ENCODE data around the gene BCL2L2. TPM values are rescaled to one million over a fixed set of nuclear protein-coding genes. Genes with fewer than 3 reads are reported as not detected.
"Not testable (repeated sequence)": the region's sequence is repeated elsewhere in the genome, so short reads cannot be mapped to it uniquely, and the experiment has no call there.

Gene BCL2L2
- polyA plus RNA-seq, 1 of the 3 experiments (the other 2 are of a cell fraction) = 30.6 TPM

DNA sequence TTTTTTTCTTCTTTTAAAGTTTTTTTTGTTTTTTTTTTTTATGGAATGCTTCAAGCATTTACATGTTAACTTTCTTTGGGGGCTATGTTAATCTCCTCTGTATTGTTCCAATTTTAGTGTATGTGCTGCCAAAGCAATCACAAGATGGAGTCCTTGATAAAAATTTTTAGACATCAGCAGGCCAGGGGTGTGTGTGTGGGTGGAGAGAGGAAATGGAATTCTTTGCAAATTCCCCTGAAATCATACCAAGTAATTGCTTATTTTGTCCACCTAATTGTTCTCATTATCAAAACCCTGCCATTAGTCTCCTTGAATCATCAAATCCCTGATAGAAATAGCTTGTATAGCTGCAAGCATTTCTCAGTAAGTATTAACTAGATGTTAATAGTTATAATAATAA, 47.2 kb upstream of the BCL2L2 start:
- H3K4me2 ChIP-seq = no peak overlapping the region
- no peak overlapping the region for H3K9ac ChIP-seq
- H2AFZ ChIP-seq (ENCODE audit: low read depth) = no peak overlapping the region
- TF ChIP-seq EZH2phosphoT487 (IDR thresholded peaks at IDR 0.05; ENCODE audit: borderline replicate concordance, low read depth) = no peak
- no peak for TF ChIP-seq RCOR1 (IDR thresholded peaks at IDR 0.05; ENCODE audit: low read length)
- TF ChIP-seq SMC3 (IDR thresholded peaks at IDR 0.05; ENCODE audit: low read depth, low read length) = no peak
- TF ChIP-seq SIN3A (IDR thresholded peaks at IDR 0.05; ENCODE audit: borderline replicate concordance, low read depth, low read length) = no peak
- TF ChIP-seq, protein P1, sequence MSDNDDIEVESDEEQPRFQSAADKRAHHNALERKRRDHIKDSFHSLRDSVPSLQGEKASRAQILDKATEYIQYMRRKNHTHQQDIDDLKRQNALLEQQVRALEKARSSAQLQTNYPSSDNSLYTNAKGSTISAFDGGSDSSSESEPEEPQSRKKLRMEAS (IDR thresholded peaks at IDR 0.05; ENCODE audit: low read depth) = no peak
- no peak overlapping the region for H3K4me3 ChIP-seq (ENCODE audit: low read depth in 2 of 2, low read length in 1 of 2)
- no peak for DNase-seq
- ChIA-PET CTCF (interaction anchor here (0.7 to 2.8 kb wide), 5 partner anchors 33 to 139 kb away, joined by 3 to 7 read pairs (median 3); no protein-coding TSS in a partner anchor), POLR2A (no interaction called here)
- no peaks in the 10 kb centered on the region for H3K36me3 ChIP-seq (replicated peaks in 1 of 2; ENCODE audit: control insufficient read depth in 1 of 2, insufficient read depth in 2 of 2, low read length in 1 of 2)
- no peaks in the 10 kb centered on the region for H4K20me1 ChIP-seq (ENCODE audit: insufficient read depth)
- H3F3A ChIP-seq (replicated peaks; ENCODE audit: insufficient read depth) = peaks cover 3% of the 10 kb centered on the region
- no peaks in the 10 kb centered on the region for H3K4me1 ChIP-seq (ENCODE audit: control insufficient read depth in 1 of 2, insufficient read depth in 2 of 2, low read depth in 1 of 2, low read length in 1 of 2)
- no peaks in the 10 kb centered on the region for H3K9me2 ChIP-seq
- H3K9me3 ChIP-seq = 0 out of 2 replicates have a peak, but pooled peaks cover 3% of the 10 kb centered on the region
- H3K79me2 ChIP-seq (ENCODE audit: insufficient read depth) = no peaks in the 10 kb centered on the region
- H3K27ac ChIP-seq (ENCODE audit: low read depth in 2 of 2, low read length in 1 of 2) = no peak overlapping the region
- peaks cover 25% of the 10 kb centered on the region; the same call in 1 of the 2 replicates for H3K27me3 ChIP-seq (ENCODE audit: insufficient read depth)

DNA sequence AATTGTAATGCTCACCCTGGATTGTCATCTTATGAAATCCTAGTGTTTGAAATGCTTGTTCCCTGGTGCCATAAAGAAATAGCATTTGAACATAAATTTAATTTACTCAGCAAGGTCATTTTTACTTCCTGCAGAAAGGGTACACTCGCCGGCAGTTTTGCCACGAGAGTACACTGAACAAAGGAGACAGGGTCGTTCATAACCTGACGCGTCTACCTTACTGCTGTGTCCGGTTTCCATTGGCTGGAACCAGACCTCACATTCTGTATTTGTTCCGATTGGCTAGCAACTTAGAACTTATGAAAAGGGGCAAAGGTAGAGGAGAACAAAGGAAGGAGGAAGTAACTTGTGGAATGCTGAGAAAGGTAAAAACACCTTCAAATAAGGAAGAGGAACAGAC, 45.8 kb upstream of the BCL2L2 start:
- H3K4me2 ChIP-seq; POLR2A ChIA-PET; H3F3A ChIP-seq (replicated peaks; ENCODE audit: insufficient read depth); H2AFZ ChIP-seq (ENCODE audit: low read depth); H4K20me1 ChIP-seq (ENCODE audit: insufficient read depth); H3K9me2 ChIP-seq; DNase-seq; H3K79me2 ChIP-seq (ENCODE audit: insufficient read depth); H3K9me3 ChIP-seq; H3K27ac ChIP-seq (ENCODE audit: low read depth in 2 of 2, low read length in 1 of 2); H3K4me3 ChIP-seq (ENCODE audit: low read depth in 2 of 2, low read length in 1 of 2); H3K9ac ChIP-seq; H3K4me1 ChIP-seq (ENCODE audit: control insufficient read depth in 1 of 2, insufficient read depth in 2 of 2, low read depth in 1 of 2, low read length in 1 of 2); H3K36me3 ChIP-seq (replicated peaks in 1 of 2; ENCODE audit: control insufficient read depth in 1 of 2, insufficient read depth in 2 of 2, low read length in 1 of 2): not testable (repeated sequence)
- CTCF ChIA-PET = interaction anchor here (2.8 kb wide), 1 partner anchor 35 kb away, joined by 7 read pairs; no protein-coding TSS in a partner anchor
- H3K27me3 ChIP-seq (ENCODE audit: insufficient read depth) = peaks cover 24% of the 10 kb centered on the region; the same call in 1 of the 2 replicates
- 16% methylated on average over 8 of the region's 8 CpGs for WGBS (ENCODE audit: low lambda C conversion rate)

DNA sequence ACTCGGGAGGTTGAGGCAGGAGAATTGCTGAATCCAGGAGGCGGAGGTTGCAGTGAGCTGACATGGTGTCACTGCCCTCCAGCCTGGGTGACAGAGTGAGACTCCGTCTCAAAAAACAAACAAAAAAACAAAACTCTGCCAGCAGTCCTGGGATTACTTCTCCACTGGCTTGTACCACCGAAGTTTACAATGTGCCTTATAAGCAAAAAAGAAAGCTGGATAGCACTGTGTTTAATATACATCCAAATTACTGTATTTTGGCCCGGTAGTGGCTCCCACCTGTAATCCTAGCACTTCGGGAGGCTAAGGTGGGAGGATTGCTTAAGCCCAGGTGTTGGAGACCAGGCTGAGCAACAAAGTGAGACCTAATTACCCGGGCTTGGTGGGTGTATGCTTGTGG, 37.4 kb upstream of the BCL2L2 start:
- H3K36me3 ChIP-seq (replicated peaks in 1 of 2; ENCODE audit: control insufficient read depth in 1 of 2, insufficient read depth in 2 of 2, low read length in 1 of 2) = peaks cover 0 to 8% of the 10 kb centered on the region in 2 experiments
- POLR2A ChIA-PET = no interaction called here
- 88% methylated on average over 5 of the region's 7 CpGs for WGBS (ENCODE audit: low lambda C conversion rate)
- H3F3A ChIP-seq (replicated peaks; ENCODE audit: insufficient read depth) = peaks cover 3% of the 10 kb centered on the region
- H3K4me1 ChIP-seq (ENCODE audit: control insufficient read depth in 1 of 2, insufficient read depth in 2 of 2, low read depth in 1 of 2, low read length in 1 of 2) = no peaks in the 10 kb centered on the region; a peak in 2 of 4 replicates
- H3K79me2 ChIP-seq (ENCODE audit: insufficient read depth) = no peaks in the 10 kb centered on the region
- CTCF ChIA-PET = interaction anchor here (1.0 to 3.4 kb wide), 4 partner anchors 25 to 110 kb away, joined by 3 to 21 read pairs (median 5); partner anchors contain the start of gene BCL2L2
- no peaks in the 10 kb centered on the region for H3K27me3 ChIP-seq (ENCODE audit: insufficient read depth)
- H3K4me2 ChIP-seq = no peak overlapping the region
- no peak for DNase-seq
- H3K9me2 ChIP-seq = no peaks in the 10 kb centered on the region
- H4K20me1 ChIP-seq (ENCODE audit: insufficient read depth) = no peaks in the 10 kb centered on the region
- H2AFZ ChIP-seq (ENCODE audit: low read depth) = no peak overlapping the region
- H3K4me3 ChIP-seq (ENCODE audit: low read depth in 2 of 2, low read length in 1 of 2) = no peak overlapping the region
- TF ChIP-seq, protein P2, sequence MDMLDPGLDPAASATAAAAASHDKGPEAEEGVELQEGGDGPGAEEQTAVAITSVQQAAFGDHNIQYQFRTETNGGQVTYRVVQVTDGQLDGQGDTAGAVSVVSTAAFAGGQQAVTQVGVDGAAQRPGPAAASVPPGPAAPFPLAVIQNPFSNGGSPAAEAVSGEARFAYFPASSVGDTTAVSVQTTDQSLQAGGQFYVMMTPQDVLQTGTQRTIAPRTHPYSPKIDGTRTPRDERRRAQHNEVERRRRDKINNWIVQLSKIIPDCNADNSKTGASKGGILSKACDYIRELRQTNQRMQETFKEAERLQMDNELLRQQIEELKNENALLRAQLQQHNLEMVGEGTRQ (IDR thresholded peaks at IDR 0.05; ENCODE audit: borderline replicate concordance, low read depth, low read length) = no peak
- TF ChIP-seq POLR2AphosphoS5 (IDR thresholded peaks at IDR 0.05; ENCODE audit: low read depth, low read length) (no peak), FOSL2 (IDR thresholded peaks at IDR 0.05; ENCODE audit: borderline replicate concordance, low read depth) (no peak), NRF1 (IDR thresholded peaks at IDR 0.05; ENCODE audit: low read depth, low read length) (no peak)
- TF ChIP-seq, protein P3, sequence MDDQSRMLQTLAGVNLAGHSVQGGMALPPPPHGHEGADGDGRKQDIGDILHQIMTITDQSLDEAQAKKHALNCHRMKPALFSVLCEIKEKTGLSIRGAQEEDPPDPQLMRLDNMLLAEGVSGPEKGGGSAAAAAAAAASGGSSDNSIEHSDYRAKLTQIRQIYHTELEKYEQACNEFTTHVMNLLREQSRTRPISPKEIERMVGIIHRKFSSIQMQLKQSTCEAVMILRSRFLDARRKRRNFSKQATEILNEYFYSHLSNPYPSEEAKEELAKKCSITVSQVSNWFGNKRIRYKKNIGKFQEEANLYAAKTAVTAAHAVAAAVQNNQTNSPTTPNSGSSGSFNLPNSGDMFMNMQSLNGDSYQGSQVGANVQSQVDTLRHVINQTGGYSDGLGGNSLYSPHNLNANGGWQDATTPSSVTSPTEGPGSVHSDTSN (IDR thresholded peaks at IDR 0.05) = no peak
- TF ChIP-seq, protein P4, sequence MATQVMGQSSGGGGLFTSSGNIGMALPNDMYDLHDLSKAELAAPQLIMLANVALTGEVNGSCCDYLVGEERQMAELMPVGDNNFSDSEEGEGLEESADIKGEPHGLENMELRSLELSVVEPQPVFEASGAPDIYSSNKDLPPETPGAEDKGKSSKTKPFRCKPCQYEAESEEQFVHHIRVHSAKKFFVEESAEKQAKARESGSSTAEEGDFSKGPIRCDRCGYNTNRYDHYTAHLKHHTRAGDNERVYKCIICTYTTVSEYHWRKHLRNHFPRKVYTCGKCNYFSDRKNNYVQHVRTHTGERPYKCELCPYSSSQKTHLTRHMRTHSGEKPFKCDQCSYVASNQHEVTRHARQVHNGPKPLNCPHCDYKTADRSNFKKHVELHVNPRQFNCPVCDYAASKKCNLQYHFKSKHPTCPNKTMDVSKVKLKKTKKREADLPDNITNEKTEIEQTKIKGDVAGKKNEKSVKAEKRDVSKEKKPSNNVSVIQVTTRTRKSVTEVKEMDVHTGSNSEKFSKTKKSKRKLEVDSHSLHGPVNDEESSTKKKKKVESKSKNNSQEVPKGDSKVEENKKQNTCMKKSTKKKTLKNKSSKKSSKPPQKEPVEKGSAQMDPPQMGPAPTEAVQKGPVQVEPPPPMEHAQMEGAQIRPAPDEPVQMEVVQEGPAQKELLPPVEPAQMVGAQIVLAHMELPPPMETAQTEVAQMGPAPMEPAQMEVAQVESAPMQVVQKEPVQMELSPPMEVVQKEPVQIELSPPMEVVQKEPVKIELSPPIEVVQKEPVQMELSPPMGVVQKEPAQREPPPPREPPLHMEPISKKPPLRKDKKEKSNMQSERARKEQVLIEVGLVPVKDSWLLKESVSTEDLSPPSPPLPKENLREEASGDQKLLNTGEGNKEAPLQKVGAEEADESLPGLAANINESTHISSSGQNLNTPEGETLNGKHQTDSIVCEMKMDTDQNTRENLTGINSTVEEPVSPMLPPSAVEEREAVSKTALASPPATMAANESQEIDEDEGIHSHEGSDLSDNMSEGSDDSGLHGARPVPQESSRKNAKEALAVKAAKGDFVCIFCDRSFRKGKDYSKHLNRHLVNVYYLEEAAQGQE (IDR thresholded peaks at IDR 0.05; ENCODE audit: low read depth, low read length) = no peak
- H3K9me3 ChIP-seq = no peaks in the 10 kb centered on the region
- H3K27ac ChIP-seq (ENCODE audit: low read depth in 2 of 2, low read length in 1 of 2) = no peak overlapping the region
- H3K9ac ChIP-seq = no peak overlapping the region
